HepG2 (cell line): Measurements from ENCODE around the gene AHCY. TPM values are rescaled to one million over a fixed set of nuclear protein-coding genes. Genes with fewer than 3 reads are reported as not detected.

Experiments
- AFF4 ChIP-seq: sonication (generic); formaldehyde crosslinking; IDR thresholded peaks from 2 replicates; pipeline ENCODE4 v1.4.0; 2020; ENCODE audit warnings: missing genetic modification reagents
- ARID3A ChIP-seq: IDR thresholded peaks from 2 replicates; pipeline ENCODE4 v1.6.1; 2012; ENCODE audit warnings: low read depth, low read length, improper control_type of control experiment
- CSRNP1 ChIP-seq: sonication (generic); formaldehyde crosslinking; IDR thresholded peaks from 2 replicates; pipeline ENCODE4 v1.8.1; 2023; ENCODE audit warnings: mild to moderate bottlenecking, missing genetic modification reagents
- EED ChIP-seq: sonication (generic); formaldehyde crosslinking; IDR thresholded peaks from 2 replicates; pipeline ENCODE4 v1.5.0; 2020; ENCODE audit warnings: mild to moderate bottlenecking, missing genetic modification reagents
- FOSL2 ChIP-seq: sonication (generic); formaldehyde crosslinking; IDR thresholded peaks from 2 replicates; pipeline ENCODE4 v1.4.0; 2020; ENCODE audit warnings: missing genetic modification reagents
- HNRNPK ChIP-seq: fragments of 200-400 bp; formaldehyde crosslinking; IDR thresholded peaks from 2 replicates; pipeline ENCODE4 v1.6.1; 2018; ENCODE audit warnings: low read length, low read depth, moderate library complexity, mild to moderate bottlenecking; ENCODE audit not compliant: poor library complexity, severe bottlenecking
- HOXA3 ChIP-seq: sonication (generic); formaldehyde crosslinking; IDR thresholded peaks from 2 replicates; pipeline ENCODE4 v1.5.0; 2020; ENCODE audit warnings: missing genetic modification reagents
- MBNL3 ChIP-seq: fragments of 250-450 bp; sonication (Bioruptor Pico); conservative IDR thresholded peaks from 2 replicates; pipeline ENCODE4 v1.8.0; 2022; ENCODE audit warnings: mild to moderate bottlenecking, inconsistent platforms
- SATB2 ChIP-seq: sonication (generic); formaldehyde crosslinking; IDR thresholded peaks from 2 replicates; pipeline ENCODE4 v1.5.0; 2020; ENCODE audit warnings: missing genetic modification reagents
- TBX2 ChIP-seq: sonication (generic); formaldehyde crosslinking; IDR thresholded peaks from 2 replicates; pipeline ENCODE4 v1.5.0; 2020; ENCODE audit warnings: missing genetic modification reagents, mild to moderate bottlenecking, borderline replicate concordance
- TCF7L2 ChIP-seq: IDR thresholded peaks from 2 replicates; pipeline ENCODE4 v1.6.1; 2011; ENCODE audit warnings: mild to moderate bottlenecking, low read depth, low read length, moderate library complexity
- ZNF207 ChIP-seq: fragments of 450-650 bp; IDR thresholded peaks from 2 replicates; pipeline ENCODE4 v1.6.1; 2016; ENCODE audit warnings: antibody characterized with exemption, borderline replicate concordance
- ZZZ3 ChIP-seq: sonication (generic); formaldehyde crosslinking; IDR thresholded peaks from 2 replicates; pipeline ENCODE4 v1.4.0; 2020; ENCODE audit warnings: missing genetic modification reagents, mild to moderate bottlenecking, borderline replicate concordance
- polyA plus RNA-seq, 8 experiments: library from polyadenylated mRNA; depleted of rRNA in 3 of 8; stranded (reverse) in 7 of 8; unstranded in 1 of 8; fragments of >200 nt; fragmentation: Illumina TruSeq in 4 of 8; extraction: Trizol in 4 of 8; gene quantifications; 2 replicates each; pipeline versions ENCODE4 v1.2.1 to v1.2.3, GENCODE V29; 2011 to 2016; ENCODE audit warnings: low read depth in 4 of 8, missing spikeins in 1 of 8, mixed read lengths in 1 of 8; ENCODE audit not compliant: insufficient read depth in 1 of 8
- total RNA-seq, 5 experiments: library from RNA; depleted of rRNA; stranded (reverse); fragments of >200 nt; fragmentation: Illumina TruSeq; extraction: Trizol; gene quantifications; 2 replicates each; pipeline ENCODE4 v1.2.3, GENCODE V29; 2016; ENCODE audit warnings: low read depth in 1 of 5
- TF ChIP-seq, protein P1 (sequence below): sonication (generic); formaldehyde crosslinking; IDR thresholded peaks from 2 replicates; pipeline ENCODE4 v1.4.0; 2020; ENCODE audit warnings: missing genetic modification reagents
- TF ChIP-seq, protein P2 (sequence below): sonication (generic); formaldehyde crosslinking; conservative IDR thresholded peaks from 2 replicates; pipeline ENCODE4 v1.8.1; 2023; ENCODE audit warnings: missing genetic modification reagents

The AHCY gene
- total and polyA plus RNA-seq, 2 of the 13 experiments (the other 11 are each of a cell fraction or from before 2014, with no cell fraction given) = 407 to 419 TPM

DNA sequence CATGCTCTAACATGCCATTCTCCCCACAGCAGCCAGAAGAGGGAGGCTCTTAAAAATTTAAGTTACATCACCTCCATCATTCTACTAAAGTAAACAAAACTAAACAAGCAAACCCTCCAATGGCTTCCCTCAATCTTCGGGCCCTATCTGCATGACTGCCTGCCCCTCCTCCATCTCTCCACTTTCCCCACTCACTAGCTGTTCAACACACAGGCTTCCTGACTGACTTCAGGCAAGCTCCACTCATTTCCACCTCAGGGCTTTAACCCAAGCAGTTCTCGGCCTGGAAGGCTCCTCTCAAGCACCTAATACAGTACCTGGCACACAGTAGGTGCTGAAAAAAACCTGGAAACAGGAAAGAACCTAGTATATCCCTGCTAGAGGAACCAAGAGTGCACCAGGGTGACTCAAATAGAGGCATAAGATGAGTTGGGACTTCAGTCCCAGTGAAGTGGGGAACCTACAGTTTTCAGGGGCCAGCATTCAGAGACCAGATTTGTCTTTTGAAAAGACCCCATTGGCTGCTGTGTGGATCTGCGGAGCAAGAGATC is 2.8 kb downstream of the AHCY start (continued):
- TF ChIP-seq, protein P1, sequence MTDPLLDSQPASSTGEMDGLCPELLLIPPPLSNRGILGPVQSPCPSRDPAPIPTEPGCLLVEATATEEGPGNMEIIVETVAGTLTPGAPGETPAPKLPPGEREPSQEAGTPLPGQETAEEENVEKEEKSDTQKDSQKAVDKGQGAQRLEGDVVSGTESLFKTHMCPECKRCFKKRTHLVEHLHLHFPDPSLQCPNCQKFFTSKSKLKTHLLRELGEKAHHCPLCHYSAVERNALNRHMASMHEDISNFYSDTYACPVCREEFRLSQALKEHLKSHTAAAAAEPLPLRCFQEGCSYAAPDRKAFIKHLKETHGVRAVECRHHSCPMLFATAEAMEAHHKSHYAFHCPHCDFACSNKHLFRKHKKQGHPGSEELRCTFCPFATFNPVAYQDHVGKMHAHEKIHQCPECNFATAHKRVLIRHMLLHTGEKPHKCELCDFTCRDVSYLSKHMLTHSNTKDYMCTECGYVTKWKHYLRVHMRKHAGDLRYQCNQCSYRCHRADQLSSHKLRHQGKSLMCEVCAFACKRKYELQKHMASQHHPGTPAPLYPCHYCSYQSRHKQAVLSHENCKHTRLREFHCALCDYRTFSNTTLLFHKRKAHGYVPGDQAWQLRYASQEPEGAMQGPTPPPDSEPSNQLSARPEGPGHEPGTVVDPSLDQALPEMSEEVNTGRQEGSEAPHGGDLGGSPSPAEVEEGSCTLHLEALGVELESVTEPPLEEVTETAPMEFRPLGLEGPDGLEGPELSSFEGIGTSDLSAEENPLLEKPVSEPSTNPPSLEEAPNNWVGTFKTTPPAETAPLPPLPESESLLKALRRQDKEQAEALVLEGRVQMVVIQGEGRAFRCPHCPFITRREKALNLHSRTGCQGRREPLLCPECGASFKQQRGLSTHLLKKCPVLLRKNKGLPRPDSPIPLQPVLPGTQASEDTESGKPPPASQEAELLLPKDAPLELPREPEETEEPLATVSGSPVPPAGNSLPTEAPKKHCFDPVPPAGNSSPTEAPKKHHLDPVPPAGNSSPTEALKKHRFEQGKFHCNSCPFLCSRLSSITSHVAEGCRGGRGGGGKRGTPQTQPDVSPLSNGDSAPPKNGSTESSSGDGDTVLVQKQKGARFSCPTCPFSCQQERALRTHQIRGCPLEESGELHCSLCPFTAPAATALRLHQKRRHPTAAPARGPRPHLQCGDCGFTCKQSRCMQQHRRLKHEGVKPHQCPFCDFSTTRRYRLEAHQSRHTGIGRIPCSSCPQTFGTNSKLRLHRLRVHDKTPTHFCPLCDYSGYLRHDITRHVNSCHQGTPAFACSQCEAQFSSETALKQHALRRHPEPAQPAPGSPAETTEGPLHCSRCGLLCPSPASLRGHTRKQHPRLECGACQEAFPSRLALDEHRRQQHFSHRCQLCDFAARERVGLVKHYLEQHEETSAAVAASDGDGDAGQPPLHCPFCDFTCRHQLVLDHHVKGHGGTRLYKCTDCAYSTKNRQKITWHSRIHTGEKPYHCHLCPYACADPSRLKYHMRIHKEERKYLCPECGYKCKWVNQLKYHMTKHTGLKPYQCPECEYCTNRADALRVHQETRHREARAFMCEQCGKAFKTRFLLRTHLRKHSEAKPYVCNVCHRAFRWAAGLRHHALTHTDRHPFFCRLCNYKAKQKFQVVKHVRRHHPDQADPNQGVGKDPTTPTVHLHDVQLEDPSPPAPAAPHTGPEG (CRISPR knock-in tag) = no peak
- no peak for TF ChIP-seq TBX2 (CRISPR knock-in tag)
- no peak for TF ChIP-seq TCF7L2
- TF ChIP-seq ARID3A = no peak
- TF ChIP-seq MBNL3 (CRISPR knock-in tag) = no peak
- TF ChIP-seq EED (CRISPR knock-in tag) = no peak
- peak; percentile 18; the same call in 1 of the 2 replicates for TF ChIP-seq FOSL2 (CRISPR knock-in tag)
- no peak for TF ChIP-seq ZZZ3
- no peak for TF ChIP-seq HNRNPK
- TF ChIP-seq, protein P2, sequence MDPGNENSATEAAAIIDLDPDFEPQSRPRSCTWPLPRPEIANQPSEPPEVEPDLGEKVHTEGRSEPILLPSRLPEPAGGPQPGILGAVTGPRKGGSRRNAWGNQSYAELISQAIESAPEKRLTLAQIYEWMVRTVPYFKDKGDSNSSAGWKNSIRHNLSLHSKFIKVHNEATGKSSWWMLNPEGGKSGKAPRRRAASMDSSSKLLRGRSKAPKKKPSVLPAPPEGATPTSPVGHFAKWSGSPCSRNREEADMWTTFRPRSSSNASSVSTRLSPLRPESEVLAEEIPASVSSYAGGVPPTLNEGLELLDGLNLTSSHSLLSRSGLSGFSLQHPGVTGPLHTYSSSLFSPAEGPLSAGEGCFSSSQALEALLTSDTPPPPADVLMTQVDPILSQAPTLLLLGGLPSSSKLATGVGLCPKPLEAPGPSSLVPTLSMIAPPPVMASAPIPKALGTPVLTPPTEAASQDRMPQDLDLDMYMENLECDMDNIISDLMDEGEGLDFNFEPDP (CRISPR knock-in tag) = no peak
- TF ChIP-seq SATB2 (CRISPR knock-in tag) = no peak
- no peak for TF ChIP-seq AFF4 (CRISPR knock-in tag)
- TF ChIP-seq HOXA3 = no peak
- no peak for TF ChIP-seq CSRNP1 (CRISPR knock-in tag)
- TF ChIP-seq ZNF207 = no peak
